HG02798 (cell line): ENCODE data around the gene CCSER1.
"Not testable (repeated sequence)": the region's sequence is repeated elsewhere in the genome, so short reads cannot be mapped to it uniquely, and the experiment has no call there.

Experiments used
- ATAC-seq: cut with Tn5 transposase; IDR thresholded peaks from one replicate; pipeline ENCODE4 v1.9.1; 2021; ENCODE audit warnings: mild to moderate bottlenecking; ENCODE audit not compliant: unreplicated experiment, poor library complexity

Gene CCSER1

GRCh38 chr4:90614371-90614770, 487.2 kb downstream of the CCSER1 start:
- ATAC-seq, result no peak

DNA sequence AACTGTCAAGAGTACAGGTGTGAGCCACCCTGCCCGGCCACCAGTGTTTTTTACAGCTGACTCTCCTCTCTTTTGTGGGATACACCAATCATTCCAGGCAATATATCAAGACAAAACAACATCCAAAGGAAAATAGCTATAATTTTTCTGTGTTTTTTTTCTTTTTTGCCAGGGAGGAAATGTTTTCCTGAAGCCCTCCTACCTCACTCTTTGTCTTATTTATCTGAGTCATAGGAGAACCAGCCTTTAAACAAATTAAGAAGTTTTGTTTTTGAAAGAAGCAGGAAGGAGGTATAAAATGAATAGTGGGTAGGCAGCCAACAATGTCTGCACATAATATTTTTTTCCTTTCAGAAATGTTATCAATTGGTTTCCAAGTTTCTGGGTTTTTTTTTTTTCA, 493.9 kb downstream of the CCSER1 start:
- no peak for ATAC-seq

GRCh38 chr4:90624781-90625180, 497.6 kb downstream of the CCSER1 start:
- no peak for ATAC-seq

DNA sequence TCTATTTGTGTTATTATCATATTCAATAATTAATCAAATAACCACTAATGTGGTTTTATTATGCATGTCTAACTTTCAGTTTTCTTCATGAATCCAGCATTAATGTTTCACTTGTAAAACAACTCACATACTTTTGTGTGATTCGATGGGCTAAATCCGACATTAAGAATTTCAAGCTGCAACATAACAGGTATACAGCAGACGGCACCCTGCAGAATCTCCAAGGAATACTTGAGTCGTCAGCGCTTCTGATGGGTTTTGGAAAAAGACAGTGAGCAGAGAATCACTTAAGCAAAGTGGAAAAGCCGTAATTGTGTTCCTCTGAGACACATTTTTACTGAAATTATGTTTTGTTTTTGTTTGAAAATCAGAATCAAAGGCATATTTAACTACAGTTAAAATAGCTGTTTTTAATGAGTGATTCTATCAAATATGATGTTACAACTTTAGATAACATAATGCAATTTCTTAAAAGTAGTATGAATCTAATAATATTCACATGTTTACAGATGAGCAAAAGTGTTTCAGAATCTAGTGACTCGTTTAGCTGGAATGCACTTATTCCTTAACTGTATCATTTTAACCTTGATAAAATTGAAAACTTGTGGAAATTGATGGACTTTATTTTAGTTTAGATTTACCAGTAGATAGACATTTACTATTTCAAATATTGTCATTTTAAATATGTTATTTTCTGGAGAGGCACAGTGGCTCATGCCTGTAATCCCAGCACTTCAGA, 514.8 kb downstream of the CCSER1 start:
- ATAC-seq, result no peak

DNA sequence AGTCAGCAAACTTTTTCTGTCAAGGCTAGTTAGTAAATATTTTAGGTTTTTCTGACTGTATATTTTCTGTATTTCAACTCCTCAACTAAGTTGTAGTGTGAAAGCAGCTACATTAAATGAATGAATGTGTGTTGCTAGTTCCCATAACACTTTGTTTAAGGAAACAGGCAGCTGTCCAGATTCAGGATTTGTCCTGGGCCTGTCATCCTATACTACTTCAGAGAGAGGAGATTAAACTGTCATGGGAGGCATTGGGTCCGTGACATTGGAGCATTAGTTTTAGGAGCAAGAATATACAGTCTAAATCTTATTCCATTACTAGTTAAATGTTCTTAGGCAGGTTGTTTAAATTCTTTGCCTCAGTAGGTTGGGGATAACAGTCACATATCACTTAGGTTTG, 516.0 kb downstream of the CCSER1 start:
- no peak for ATAC-seq

DNA sequence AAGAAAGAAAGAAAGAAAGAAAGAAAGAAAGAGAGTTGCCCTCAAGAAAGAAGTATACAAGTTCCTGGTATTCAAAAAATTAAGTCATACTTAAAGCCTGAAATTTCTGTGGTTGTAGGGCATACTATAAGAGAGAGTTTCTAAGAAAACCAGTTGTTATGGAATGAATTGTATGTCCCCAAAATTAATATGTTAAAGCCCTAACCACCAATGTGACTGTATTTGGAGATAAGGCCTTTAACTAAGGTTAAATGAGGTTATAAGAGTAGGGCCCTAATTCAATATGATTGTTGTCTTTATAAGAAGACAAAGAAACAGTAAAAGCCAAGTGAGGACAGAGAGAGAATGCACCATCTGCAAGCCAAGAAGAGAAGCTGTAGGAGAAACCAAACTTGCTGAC, 521.1 kb downstream of the CCSER1 start:
- no peak for ATAC-seq

DNA sequence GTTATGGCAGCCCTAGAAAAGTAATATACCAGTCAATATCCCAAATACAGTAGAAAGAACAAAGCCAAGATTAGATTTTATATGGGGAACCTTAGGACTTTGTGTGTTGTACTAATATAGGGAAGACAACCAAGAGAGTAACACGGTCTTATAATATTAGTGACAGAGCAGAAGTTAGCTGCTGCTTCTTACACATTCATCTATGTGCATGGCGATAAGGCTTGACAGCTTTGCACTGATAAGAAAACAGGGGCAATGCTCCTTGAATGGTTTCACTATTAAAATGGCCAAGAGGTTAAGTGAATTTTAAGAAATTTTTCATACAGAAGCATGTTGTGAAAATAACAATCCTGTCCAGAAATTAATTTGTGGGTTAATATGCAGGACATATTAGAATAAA, 521.6 kb downstream of the CCSER1 start:
- ATAC-seq, result no peak

- no peak for ATAC-seq
Observed at GRCh38 chr4:90660672-90661071, 533.5 kb downstream of the CCSER1 start.

DNA sequence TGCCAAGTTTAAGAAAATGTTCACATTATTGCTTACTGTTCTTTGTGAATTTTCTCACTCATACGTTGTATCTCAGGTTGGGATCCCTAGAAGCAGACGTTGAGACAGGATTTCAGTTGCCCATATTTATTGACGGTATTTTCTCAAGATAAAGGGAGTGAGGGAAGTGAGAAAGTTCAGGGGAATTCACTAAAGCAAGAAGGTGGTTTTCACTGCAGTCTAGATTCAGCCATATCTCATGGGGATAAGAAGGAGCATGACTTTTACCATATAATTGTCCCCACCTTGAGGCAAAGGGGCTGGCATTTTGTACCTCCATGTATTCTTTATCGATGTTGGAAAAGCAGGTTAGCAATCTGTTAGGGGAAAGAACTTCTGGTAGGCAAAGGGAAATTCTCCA, 543.0 kb downstream of the CCSER1 start:
- ATAC-seq, result no peak

- ATAC-seq, result no peak
Observed at GRCh38 chr4:90689739-90690138, 562.5 kb downstream of the CCSER1 start.

- ATAC-seq, result no peak
Observed at GRCh38 chr4:90695411-90695810, 568.2 kb downstream of the CCSER1 start.

- ATAC-seq, result not testable (repeated sequence)
Observed at GRCh38 chr4:90705501-90705900, 578.3 kb downstream of the CCSER1 start.

DNA sequence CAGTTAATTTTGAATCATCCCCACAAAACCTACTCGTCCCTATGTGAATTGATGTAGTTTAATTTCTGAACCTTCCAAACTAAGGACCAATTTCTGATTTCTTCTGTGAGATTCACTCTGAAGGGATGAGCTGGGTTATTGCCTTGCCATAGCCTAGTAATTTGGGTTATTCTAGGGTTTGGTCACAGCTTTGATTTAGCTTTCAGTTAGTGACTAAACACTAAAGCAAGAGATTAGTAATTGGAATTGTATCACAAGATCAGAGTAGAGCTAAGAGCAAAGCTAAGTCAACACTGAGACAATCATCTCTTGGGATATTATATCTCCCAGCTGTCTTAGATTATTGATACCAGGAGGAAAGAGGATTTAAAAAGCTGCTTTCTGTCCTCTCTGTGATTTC, 588.0 kb downstream of the CCSER1 start:
- ATAC-seq, result peak; percentile 53

DNA sequence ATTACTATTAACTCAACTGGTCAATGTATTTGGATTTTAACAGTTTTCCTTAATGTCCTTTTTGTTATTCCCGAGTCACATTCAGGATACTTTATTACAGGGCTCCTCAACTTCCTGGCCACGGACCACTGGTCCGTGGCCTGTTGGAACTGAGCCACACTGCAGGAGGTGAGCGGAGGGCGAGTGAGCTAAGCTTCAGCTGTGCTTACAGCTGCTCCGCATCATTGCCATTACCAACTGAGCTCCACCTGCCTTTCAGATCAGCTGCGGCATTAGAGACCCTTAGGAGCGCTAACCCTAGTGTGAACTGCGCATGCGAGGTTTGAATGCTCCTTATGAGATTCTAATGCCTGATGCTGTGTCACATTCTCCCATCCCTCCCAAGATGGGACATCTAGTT, 591.7 kb downstream of the CCSER1 start:
- no peak for ATAC-seq

DNA sequence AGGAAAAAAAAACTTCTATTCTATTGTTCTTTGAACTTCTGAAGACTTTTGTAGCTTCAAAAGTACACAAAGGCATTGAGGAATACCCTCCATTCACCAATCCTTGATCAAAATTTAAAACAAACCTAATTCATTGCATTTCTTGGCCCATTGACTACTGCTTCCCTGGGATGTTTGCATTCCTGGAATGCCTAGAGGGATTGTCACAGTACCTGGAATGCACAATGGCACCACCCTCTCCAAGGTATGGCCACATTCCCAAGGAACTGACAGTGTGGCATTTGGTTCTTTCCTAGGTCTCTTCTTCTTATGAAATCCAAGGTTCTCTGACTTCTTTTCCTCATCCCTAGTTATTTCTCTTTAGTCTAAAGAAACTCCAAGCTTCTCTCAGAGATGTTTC, 600.7 kb downstream of the CCSER1 start:
- no peak for ATAC-seq

DNA sequence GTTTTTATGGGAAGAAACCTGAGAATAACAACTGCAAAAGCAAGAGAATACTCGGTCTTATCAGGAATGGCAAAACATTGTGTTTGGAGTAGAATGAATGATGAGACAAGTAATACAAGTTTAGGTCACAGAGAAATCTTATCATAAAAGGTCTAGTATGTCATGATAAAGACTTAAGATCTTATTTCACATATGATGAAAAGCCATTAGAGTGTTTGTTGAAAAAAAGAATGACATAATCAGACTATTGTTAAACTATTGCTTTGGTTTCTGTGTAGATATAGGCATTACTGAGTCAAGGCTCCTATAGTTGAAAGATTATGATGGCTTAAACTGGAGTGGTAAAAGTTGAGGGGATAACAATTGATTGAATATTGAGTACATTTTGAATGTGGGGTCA, 603.6 kb downstream of the CCSER1 start:
- no peak for ATAC-seq

DNA sequence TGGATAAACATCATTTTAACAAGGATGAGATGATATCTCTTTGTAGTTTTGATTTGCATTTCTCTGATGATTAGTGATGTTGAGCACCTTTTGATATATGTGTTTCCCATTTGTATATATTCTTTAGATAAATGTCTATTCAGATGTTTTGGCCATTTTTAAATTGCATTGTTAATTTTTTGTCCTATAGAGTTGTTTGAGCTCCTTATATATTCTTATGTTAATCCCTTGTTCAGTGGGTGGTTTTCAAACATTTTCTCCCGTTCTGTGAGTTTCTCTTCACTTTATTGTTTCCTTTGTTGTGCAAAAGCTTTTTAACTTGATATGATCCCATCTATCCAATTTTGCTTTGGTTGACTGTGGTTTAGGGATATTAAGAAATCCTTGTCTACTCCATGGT, 606.0 kb downstream of the CCSER1 start:
- ATAC-seq, result no peak

DNA sequence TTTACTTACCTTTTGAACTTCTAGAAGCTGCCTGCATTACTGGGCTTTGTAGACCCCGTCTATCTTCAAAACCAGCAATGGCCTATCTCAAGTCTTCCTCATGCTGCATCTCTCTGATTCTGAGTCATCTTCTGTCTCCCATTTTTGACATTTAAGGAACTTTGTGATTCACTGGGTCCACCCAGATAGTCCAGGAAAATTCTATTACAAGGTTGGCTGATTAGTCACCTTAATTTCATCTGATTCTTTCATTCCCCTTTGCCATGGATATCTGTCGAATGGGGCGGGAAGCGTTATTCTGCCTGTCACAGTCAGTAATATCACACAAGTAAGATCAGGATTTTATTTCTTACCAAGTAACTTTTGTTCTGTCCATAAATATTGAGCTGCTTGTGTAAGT, 618.0 kb downstream of the CCSER1 start:
- ATAC-seq, result no peak

GRCh38 chr4:90753068-90753467, 625.9 kb downstream of the CCSER1 start:
- no peak for ATAC-seq

GRCh38 chr4:90757534-90758060, 630.4 kb downstream of the CCSER1 start:
- ATAC-seq, result no peak

DNA sequence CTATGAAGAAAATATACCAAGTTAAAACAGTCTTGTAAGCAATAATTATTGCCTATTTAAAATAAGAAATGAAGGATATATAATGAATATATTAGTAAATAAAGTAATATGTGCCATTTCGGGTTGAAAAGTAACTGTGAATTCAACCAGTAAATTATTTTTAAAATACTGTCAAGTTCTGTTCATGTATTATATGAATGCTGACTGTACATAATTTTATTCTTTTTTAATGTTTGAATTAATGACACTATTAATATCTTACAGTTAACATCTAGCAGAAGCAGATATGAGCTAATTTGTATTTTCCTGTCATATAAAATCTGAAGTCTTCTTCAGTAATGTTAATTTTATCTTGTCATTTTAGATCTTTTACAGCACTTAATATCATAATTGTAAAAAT, 632.9 kb downstream of the CCSER1 start:
- no peak for ATAC-seq

GRCh38 chr4:90766837-90767236, 639.6 kb downstream of the CCSER1 start:
- no peak for ATAC-seq
